HG03439 (cell line): ENCODE measurements around the gene HNRNPU.
A peak's percentile ranks its signal among the peaks of the same experiment; 100 is the strongest.

Experiments
- ATAC-seq: cut with Tn5 transposase; IDR thresholded peaks from one replicate; pipeline ENCODE4 v1.9.1; 2021; ENCODE audit warnings: mild to moderate bottlenecking, moderate library complexity; ENCODE audit not compliant: unreplicated experiment

The HNRNPU gene

GRCh38 chr1:244864253-244865027 lies at the start of gene HNRNPU:
HNRNPU (minus strand) TSS chr1:244864543; CDS start chr1:244864307, 236 bp downstream.
- ATAC-seq: peak; percentile 69

GRCh38 chr1:244913806-244914205 lies 49.5 kb upstream of the HNRNPU start:
- ATAC-seq: no peak

GRCh38 chr1:244904119-244904518 lies 39.8 kb upstream of the HNRNPU start:
- no peak for ATAC-seq

DNA sequence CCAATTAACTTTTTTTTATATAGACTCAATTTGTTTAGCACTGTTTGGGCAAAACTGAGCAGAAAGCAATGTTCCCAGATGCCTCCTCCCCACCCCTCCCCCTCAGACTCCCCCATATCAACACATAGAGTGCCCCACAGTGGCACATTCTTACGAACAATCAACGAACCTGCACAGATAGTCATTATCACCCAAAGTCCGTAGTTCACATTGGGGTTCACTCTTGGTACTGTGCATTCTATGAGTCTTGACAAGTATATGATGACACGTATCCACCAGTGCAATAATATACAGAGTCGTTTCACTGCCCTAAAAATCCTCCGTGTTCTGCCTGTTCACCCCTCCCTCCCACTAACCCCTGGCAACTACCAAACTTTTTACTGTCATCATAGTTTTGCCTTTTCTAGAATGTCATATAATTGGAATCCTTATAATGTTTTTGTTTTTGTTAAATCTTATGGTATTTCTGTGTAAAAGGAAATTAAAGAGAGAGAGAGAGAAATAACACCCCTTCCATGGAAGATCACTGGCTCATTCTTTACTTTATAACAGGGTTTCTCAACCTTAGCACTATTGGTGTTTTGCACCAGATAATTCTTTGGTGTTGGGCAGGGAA lies 37.2 kb upstream of the HNRNPU start:
- no peak for ATAC-seq

DNA sequence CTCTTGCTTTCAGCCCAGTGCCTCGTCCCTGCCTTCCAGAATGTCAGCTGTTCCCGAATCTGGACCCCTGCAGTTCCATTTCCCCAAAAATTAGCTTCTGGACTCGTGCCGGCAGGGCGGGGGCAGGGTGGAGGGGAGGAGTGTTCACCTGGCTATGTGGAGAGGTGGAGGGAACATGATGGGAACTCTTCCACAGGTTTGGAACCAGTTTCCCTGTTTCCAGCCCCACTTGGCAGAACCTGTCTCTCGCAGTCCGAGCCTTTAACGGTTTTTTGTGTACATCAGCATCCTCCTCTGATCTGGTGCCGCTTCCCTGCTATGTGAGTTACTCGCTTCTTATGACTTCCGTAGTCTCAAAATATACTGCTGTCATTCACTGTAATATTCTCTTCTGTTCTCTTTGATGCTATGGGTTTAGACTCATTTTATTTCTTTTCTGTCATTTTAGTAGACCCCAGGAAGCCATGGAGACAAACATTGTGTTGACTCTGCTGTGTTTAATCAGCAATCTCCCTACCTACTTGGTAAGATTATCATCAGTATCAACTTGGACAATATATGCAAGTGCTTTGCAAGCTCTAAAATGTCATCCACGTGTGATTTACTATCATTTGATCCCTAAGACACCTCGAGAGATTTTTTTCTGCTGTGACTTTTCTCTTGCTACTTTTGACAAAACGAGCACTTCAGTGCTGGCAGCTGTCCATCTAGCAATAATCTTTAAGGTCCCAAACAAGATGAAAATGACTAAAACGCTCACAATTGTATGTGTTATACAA lies 33.3 kb upstream of the HNRNPU start:
- ATAC-seq: no peak

DNA sequence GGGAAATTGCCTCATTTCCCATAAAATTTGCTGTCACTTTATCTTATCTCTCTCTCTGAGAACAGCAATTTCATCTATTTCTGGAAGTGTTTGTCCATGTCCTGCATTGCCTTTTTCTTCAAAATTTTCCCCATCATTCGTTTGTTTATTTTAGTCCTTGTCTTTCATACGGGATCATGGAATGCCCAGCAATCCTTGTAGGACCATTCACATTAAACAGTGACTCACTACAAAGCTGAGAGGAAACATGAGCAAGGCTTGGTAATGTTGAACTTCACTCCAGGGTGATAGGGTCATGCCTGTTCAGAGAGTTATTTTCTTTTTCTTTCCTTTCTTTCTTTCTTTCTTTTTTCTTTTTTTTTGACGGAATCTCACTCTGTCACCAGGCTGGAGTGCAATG lies 32.2 kb upstream of the HNRNPU start:
- ATAC-seq: no peak

DNA sequence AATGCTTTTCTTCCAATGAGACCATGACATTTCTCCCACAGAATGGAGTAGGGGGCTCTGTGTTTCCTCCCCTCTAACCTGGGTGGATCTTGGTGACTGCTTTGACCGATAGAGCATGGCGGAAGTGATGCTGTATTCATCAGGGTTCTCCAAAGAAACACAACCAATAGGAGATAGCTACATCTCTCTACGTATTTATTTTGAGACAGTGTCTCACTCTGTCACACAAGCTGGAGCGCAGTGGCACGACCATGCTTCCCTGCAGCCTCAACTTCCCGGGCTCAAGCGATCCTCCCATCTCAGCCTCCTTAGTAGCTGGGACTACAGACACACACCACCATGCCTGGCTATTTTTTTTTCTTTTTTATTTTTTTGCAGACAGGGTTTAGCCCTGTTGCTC lies 29.5 kb upstream of the HNRNPU start:
- ATAC-seq: no peak

- ATAC-seq: no peak
Observed at GRCh38 chr1:244887281-244887680, 22.9 kb upstream of the HNRNPU start.

DNA sequence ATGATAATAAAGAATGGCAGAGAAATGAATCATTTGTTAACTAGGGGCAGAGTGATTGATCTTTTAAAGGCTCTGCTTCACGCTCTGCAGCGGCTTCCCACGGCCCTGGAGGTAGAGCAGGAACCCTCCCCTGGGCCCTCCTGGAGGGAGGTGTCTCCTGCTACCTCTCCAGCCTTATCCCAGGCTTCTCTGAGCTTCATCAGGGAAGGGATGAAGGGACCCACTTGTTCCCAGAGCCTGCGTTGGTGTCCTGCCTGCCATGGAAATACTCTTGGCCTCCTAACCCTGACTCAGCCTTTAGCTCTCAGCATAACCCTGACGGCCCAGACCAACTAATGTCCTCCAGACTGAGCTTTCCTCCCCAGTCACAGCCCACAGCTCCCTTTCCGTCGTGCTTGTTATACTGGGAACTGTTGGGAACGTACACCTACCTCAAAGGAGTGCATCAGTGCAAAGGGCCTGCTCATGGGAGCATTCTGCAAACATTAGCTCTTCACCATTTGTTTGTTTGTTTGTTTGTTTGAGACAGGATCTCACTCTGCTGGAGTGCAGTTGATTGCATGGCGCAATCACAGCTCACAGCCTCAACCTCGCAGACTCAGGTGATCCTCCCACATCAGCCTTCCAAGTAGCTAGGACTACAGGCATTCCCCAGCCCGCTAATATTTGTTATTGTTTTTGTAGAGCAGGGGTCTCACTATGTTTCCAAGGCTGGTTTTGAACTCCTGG lies 17.4 kb upstream of the HNRNPU start:
- ATAC-seq: no peak

GRCh38 chr1:244878681-244879080 lies 14.3 kb upstream of the HNRNPU start:
- no peak for ATAC-seq

- ATAC-seq: no peak
Observed at GRCh38 chr1:244876228-244876910, 12.0 kb upstream of the HNRNPU start.

DNA sequence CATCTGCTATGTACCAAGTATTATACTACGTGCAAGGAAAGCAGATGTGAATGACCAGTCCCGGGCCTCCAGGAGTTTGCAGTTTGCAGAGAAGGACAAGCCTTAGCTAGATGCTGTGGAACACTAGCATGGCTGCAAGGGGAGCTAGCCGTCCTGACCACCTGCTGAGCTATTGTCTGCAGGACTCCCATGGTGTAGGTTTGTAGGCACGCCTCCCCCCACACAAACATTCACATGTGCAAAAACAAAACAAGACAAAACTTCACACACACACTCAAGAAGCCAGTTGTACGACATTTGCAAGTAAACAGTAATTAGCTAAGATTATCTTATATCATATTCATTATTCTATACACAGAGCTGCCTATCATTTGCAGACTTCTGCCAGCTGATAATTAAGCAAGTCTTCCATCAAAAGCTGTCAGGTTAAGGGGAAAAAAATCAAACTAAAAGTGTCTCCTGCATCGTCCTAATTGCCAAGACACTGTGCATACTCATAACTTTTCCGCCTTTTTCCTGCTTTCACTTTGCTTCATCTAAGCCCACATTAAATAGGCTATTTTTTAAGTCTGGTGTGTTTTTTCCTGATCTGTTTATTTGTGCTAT lies 10.7 kb upstream of the HNRNPU start:
- ATAC-seq: no peak

- ATAC-seq: no peak
Observed at GRCh38 chr1:244869950-244870349, 5.6 kb upstream of the HNRNPU start.

GRCh38 chr1:244869364-244869827 lies 5.1 kb upstream of the HNRNPU start:
- ATAC-seq: no peak

DNA sequence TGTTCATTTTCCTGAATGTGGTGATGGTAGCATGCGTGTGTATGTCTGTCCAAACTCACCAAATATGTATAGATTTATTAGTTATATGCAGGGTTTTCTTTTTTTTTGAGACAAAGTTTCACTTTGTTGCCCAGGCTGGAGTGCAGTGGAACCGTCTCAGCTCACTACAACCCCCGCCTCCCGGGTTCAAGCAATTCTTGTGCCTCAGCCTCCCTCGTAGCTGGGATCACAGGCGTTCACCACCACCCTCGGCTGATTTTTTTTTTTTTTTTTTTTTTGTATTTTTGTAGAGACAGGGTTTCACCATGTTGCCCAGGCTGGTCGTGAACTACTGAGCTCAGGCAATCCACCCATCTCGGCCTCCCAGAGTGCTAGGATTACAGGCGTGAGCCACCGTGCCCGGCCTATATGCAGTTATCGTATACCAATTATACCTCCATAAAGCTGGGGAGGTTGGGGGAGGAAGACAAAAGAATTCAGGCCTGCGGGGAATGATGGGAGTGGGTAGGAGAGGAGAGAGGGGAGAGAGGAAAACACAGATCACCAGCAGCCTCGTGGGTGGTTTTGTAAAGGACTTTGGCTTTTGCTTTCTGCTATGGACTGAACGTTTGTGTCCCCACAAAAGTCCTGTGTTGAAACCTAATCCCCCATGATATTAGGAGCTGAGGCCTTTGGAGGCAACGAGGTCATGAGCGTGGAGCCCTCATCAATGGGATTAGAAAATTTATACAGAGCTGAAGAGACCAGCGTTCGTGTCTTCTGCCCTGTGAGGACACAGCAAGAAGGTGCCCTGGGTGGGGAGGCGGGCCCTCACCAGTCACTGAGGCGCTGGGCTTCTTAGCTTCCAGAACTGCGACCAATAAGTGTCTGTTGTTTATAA lies 4.4 kb upstream of the HNRNPU start:
- ATAC-seq: no peak

GRCh38 chr1:244866355-244866754 lies 2.0 kb upstream of the HNRNPU start:
- ATAC-seq: no peak

GRCh38 chr1:244865820-244866219 lies 1.5 kb upstream of the HNRNPU start:
- ATAC-seq: no peak

GRCh38 chr1:244865028-244865371 lies 657 bp upstream of the HNRNPU start:
- no peak for ATAC-seq
